LNCAP (cell line): ENCODE measurements around the gene REXO1.

ENCODE experiments used
- TF ChIP-seq, protein P1 (sequence below): fragments of 450-650 bp; IDR thresholded peaks from 2 replicates; pipeline ENCODE4 v1.5.1; 2017; ENCODE audit warnings: mild to moderate bottlenecking

The REXO1 gene

DNA sequence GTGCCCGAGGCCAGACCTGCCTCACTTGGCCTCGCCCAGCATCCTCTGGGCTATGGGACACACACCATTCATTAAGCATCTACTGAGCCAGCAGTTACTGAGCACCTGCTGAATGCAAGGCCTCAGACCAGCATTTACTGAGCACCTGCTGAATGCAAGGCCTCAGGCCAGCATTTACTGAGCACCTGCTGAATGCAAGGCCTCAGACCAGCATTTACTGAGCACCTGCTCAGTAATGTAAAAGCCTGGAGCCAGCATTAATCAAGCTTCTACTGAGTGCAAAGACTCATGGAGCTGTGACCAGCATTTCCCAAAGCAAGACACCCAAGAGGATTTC lies 39.9 kb downstream of the REXO1 start:
- TF ChIP-seq, protein P1, sequence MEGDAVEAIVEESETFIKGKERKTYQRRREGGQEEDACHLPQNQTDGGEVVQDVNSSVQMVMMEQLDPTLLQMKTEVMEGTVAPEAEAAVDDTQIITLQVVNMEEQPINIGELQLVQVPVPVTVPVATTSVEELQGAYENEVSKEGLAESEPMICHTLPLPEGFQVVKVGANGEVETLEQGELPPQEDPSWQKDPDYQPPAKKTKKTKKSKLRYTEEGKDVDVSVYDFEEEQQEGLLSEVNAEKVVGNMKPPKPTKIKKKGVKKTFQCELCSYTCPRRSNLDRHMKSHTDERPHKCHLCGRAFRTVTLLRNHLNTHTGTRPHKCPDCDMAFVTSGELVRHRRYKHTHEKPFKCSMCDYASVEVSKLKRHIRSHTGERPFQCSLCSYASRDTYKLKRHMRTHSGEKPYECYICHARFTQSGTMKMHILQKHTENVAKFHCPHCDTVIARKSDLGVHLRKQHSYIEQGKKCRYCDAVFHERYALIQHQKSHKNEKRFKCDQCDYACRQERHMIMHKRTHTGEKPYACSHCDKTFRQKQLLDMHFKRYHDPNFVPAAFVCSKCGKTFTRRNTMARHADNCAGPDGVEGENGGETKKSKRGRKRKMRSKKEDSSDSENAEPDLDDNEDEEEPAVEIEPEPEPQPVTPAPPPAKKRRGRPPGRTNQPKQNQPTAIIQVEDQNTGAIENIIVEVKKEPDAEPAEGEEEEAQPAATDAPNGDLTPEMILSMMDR: no peak

DNA sequence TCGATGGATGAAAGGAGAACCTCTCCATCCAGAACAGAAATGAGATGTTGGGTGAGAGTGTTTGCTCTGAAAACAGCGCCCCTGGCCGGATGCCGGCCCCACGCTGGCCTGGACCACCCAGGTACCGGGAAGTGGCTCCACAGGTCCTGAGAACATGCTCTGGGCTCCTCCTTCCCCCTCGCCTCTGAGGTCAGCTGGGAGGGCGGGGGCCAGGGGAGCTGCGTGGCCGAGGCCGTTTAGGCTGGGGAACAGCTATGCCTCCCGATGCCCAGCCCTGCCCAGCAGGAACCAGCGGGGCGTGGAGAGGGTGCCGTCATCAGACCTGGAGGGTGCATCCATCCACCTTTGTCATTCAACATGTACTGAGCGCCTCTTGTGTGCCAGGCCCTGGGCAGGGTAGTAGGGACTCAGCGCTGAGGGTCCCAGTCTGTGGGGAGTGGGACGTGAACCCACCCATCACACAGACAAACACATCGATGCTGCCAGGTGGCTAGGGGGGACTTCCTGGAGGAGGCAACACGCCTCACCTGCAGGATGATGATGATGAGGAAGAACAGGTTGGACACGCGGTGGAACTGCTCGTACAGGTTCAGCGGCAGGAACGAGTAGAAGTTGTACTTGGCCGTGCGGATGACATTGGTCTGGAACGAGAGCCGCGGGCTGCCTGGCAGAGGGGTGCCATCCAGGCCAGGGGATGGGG lies 40.4 kb downstream of the REXO1 start:
- TF ChIP-seq, protein P1: no peak

DNA sequence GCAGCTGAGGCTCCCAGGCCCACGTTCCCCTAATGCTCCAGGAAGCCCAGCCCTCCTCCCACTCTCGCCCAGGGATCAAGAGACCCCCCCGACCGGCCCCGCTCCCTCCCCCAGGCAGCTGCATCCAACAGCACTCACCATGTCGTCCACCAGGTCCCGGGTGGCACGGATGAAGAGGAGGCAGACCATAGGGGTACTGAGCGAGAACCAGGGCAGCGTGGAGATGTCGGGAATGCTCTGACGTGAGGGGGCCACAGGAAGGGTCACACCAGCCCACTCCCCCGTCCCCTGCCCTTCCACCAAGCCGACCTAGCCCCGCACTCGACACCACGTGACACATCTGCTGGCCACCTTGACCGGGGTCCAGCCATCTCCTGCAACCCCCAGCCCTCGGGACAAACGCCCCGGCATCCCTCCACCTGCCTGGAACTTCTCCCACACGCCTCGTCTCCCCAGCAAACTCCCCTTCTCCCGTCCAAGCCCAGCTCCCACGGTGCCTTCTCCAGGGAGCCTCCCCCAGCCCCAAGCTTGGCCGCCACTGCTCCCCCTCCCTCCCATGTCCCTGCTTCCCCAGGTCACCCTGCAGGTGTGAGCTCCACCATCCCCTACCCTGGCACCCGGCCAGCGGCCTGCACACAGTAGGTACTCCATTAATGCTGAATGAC lies 41.1 kb downstream of the REXO1 start:
- TF ChIP-seq, protein P1: no peak

DNA sequence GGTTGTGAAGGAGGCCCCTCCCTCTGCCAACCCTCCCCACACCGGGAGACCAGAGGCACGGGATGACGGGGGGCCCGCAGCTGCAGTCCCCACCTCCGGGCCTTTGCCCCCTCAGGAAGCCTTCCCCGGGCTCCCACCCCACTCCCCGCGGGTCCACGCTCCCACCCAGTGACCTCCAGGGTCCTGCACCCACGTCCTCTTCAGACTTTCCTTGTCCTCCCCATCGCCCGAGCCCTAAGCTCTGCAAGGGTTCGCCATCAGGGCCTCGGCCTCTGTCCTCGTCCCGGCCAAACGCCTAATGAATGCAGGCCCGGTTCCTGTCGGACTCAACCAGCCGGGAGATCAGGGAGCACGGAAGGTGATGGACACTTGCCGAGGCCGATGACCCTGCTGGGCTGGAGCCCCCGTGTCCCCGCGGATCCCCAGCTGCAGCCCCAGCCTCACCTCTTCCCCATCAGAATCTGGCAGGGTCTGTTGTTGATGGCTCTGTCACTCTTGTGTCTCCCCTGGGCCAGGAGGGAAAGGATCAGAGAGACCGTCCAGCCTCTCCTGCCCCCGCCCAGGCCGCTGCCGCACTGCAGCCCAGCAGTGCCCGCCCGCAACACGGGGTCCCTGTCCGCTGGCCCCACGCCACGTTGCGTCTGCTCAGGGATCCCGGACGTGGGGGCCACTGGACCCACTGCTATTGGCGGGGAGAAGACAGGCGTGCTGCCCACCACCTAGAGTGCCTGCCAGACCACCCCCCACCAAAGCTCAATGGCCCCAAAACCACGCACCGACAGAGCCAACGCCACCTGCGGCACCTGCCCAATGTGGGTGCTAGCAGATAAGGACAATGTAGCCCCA lies 41.9 kb downstream of the REXO1 start:
- TF ChIP-seq, protein P1: no peak

DNA sequence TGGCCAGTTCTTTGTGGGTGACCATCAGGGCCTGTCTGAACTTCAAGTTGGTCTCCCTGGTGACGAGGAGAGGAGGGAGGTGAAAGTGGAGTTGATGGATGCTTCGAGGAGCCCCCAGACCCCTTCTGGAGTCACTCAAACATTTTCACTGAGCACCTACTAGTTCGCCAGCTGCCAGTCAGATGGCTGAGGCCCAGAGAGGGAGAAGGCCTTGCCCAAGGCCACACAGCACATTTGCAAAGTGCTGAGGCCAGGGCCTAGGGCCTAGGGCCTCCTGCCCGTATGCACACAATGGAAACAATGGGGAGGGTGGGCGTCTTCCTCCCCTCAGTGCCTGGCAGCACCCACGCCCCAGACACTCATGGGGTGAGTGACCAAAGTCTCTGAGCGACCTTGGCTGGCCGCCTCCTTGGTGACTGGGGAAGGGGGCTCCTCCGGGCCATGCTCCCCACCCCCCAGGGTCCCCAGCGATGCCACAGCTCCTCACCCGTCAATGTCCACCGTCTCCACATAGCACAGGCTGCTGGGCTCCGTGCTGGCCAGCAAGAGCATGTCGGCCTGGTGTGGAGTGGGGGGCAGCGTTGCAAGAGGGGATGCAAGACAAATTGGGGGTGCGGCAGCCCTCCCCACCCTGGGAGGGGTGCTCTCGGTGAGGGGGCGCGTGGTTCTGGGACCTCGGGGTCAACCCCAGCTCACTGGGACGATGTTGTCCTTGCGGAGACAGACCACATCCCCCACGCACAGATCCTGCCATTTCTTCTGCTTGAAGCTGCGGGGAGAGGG lies 42.7 kb downstream of the REXO1 start:
- TF ChIP-seq, protein P1: no peak

- TF ChIP-seq, protein P1: no peak
Observed at GRCh38 chr19:1804858-1805257, 43.4 kb downstream of the REXO1 start.

DNA sequence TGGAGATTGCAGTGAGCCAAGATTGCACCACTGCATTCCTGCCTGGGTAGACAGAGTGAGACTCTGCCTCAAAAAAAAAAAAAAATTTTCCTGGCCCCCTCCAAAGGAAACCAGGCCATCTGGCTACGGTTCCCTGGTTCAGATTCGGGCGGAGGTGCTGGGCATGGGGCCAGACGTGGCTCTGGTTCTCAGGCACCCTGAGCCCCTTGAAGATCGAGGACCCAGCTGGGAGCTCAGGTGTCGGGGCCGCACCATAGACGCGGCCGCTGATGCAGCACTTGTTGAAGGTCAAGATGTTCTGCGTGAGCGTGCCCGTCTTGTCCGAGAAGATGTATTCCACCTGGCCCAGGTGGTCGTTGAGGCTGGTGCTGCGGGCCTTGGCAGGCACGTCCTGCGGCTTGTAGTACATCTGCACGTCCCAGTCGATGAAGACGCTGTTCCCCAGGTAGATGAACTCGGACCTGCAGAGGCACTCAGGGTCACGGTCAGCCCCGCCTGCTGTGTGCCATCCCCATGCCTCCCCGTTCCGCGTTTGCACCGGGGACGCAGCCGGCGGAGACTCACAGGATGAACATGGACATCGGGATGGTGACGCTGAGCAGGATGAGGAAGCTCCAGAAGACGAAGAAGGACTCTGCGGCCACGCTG lies 48.5 kb downstream of the REXO1 start:
- TF ChIP-seq, protein P1: no peak
